ENCODE results near the gene C7orf25.

- TF ChIP-seq NFYB (CRISPR knock-in tag; conservative IDR thresholded peaks at IDR 0.05; ENCODE audit: low read depth) (no peak), CTCF (IDR thresholded peaks at IDR 0.05) (no peak), NR2C2 (CRISPR knock-in tag; IDR thresholded peaks at IDR 0.05) (no peak)
These were observed 11.0 kb downstream of the C7orf25 start for GRCh38 chr7:42900842-42901241.
